Keratinocyte (primary cell): Measurements from ENCODE around the gene NDUFS1. TPM values are rescaled to one million over a fixed set of nuclear protein-coding genes. Genes with fewer than 3 reads are reported as not detected.

Source experiments
- DNase-seq: peaks from one replicate; pipeline ENCODE4 v3.0.0-alpha.2; 2011; ENCODE audit warnings: low read depth, missing footprints, low spot score
- FAIRE-seq: peaks from 2 replicates; lab custom pipeline; 2011; peaks lifted over from hg19 to GRCh38; lab: Jason Lieb, UNC
- H2AFZ ChIP-seq: 2 replicates; pipeline ENCODE4 v1.6.0; 2012; ENCODE audit warnings: low read length, control low read depth, inconsistent platforms; ENCODE audit not compliant: control insufficient read depth
- H3K27ac ChIP-seq: 2 replicates; pipeline ENCODE4 v1.5.1; 2011; ENCODE audit warnings: low read length; ENCODE audit not compliant: control insufficient read depth, insufficient read depth
- H3K27me3 ChIP-seq: 3 replicates; pipeline ENCODE4 v1.6.0; 2011; ENCODE audit warnings: low read length; ENCODE audit not compliant: control insufficient read depth, insufficient read depth; ENCODE audit errors: extremely low read depth
- H3K36me3 ChIP-seq, 2 experiments: 2 replicates in 1 of 2; 3 replicates in 1 of 2; pipeline ENCODE4 v1.5.1; 2011; ENCODE audit warnings: low read length in 2 of 2, mild to moderate bottlenecking in 1 of 2; ENCODE audit not compliant: control insufficient read depth in 2 of 2, insufficient read depth in 2 of 2; ENCODE audit errors: extremely low read depth in 1 of 2
- H3K4me1 ChIP-seq: 3 replicates; pipeline ENCODE4 v1.5.1; 2011; ENCODE audit warnings: low read length; ENCODE audit not compliant: control insufficient read depth, insufficient read depth; ENCODE audit errors: extremely low read depth
- H3K4me2 ChIP-seq: 3 replicates; pipeline ENCODE4 v1.6.0; 2011; ENCODE audit warnings: low read depth, low read length; ENCODE audit not compliant: control insufficient read depth, insufficient read depth; ENCODE audit errors: extremely low read depth
- H3K4me3 ChIP-seq, 3 experiments: fragments of 200-600 bp in 1 of 3; sonication (generic) in 1 of 3; 2 replicates in 2 of 3; 3 replicates in 1 of 3; pipeline ENCODE4 v1.5.1; 2011 to 2016; ENCODE audit warnings: low read length in 3 of 3, mild to moderate bottlenecking in 3 of 3, control low read depth in 2 of 3, inconsistent platforms in 1 of 3, low read depth in 1 of 3, mixed read lengths in 1 of 3, mixed run types in 1 of 3, moderate library complexity in 1 of 3; ENCODE audit not compliant: control insufficient read depth in 2 of 3, insufficient read depth in 2 of 3; ENCODE audit errors: extremely low read depth in 1 of 3
- H3K79me2 ChIP-seq: 2 replicates; pipeline ENCODE4 v1.6.0; 2012; ENCODE audit warnings: low read length; ENCODE audit not compliant: control insufficient read depth, insufficient read depth
- H3K9ac ChIP-seq: 3 replicates; pipeline ENCODE4 v1.6.0; 2011; ENCODE audit warnings: low read length; ENCODE audit not compliant: control insufficient read depth, insufficient read depth; ENCODE audit errors: extremely low read depth
- H3K9me1 ChIP-seq: 3 replicates; pipeline ENCODE4 v1.6.0; 2011; ENCODE audit warnings: low read length; ENCODE audit not compliant: control insufficient read depth, insufficient read depth; ENCODE audit errors: extremely low read depth
- H3K9me3 ChIP-seq: 2 replicates; pipeline ENCODE4 v1.5.1; 2012; ENCODE audit warnings: low read depth, low read length; ENCODE audit not compliant: control insufficient read depth
- H4K20me1 ChIP-seq: 3 replicates; pipeline ENCODE4 v1.6.0; 2011; ENCODE audit warnings: low read length; ENCODE audit not compliant: control insufficient read depth, insufficient read depth; ENCODE audit errors: extremely low read depth
- CTCF ChIP-seq, 3 experiments: IDR thresholded peaks in 1 of 3; conservative IDR thresholded peaks in 1 of 3; optimal IDR thresholded peaks in 1 of 3; 2 replicates in 2 of 3; 3 replicates in 1 of 3; pipeline versions ENCODE3 to v1.5.1; 2011; ENCODE audit warnings: low read length in 3 of 3, mild to moderate bottlenecking in 3 of 3, moderate library complexity in 2 of 3, control low read depth in 1 of 3, inconsistent platforms in 1 of 3; ENCODE audit not compliant: insufficient read depth in 2 of 3; ENCODE audit errors: extremely low read depth in 1 of 3
- EZH2 ChIP-seq: IDR thresholded peaks from one replicate; pipeline ENCODE4 v1.6.1; 2012; ENCODE audit warnings: inconsistent platforms, mild to moderate bottlenecking, low read length, moderate library complexity
- dilution Hi-C: fragments of 300-500 bp; cut with MboI; formaldehyde crosslinking; loops from one replicate; pipeline ENCODE4 v1.7.0; 2020; ENCODE audit warnings: low sequenced_read_pairs; ENCODE audit not compliant: extremely low pct_ligation_motif_present
- polyA plus RNA-seq, 5 experiments: library from polyadenylated mRNA; depleted of rRNA in 3 of 5; stranded (reverse) in 3 of 5; stranded (forward) in 1 of 5; unstranded in 1 of 5; fragments of >200 nt; gene quantifications; 1 replicate in 1 of 5; 2 replicates in 3 of 5; 3 replicates in 1 of 5; pipeline versions ENCODE4 v1.2.1 to v1.2.3, GENCODE V29; 2011 to 2012; ENCODE audit warnings: missing spikeins in 2 of 5, low read depth in 1 of 5, low replicate concordance in 1 of 5

Gene NDUFS1
- polyA plus RNA-seq, 1 donor (not counting 4 experiments of a cell fraction or from before 2014, with no cell fraction given), result 83.7 TPM

- dilution Hi-C loops, result no loop called here
These were observed 17.7 kb upstream of the NDUFS1 start for GRCh38 chr2:206176901-206177300.

GRCh38 chr2:206176121-206176520 lies 16.9 kb upstream of the NDUFS1 start:
- no peaks in the 10 kb centered on the region for H3K4me1 ChIP-seq
- no peak for TF ChIP-seq EZH2
- TF ChIP-seq CTCF (optimal IDR thresholded peaks at IDR 0.05 in 1 of 3, IDR thresholded peaks at IDR 0.05 in 1 of 3, conservative IDR thresholded peaks at IDR 0.05 in 1 of 3; ENCODE audit: extremely low read depth in 1 of 3, insufficient read depth in 2 of 3, low read length in 3 of 3), result no peak
- no peaks in the 10 kb centered on the region for H3K27me3 ChIP-seq
- H3K4me2 ChIP-seq, result no peak overlapping the region
- H3K9ac ChIP-seq, result no peak overlapping the region
- H2AFZ ChIP-seq, result no peak overlapping the region
- H3K9me1 ChIP-seq, result no peaks in the 10 kb centered on the region
- DNase-seq, result no peak
- H3K27ac ChIP-seq, result no peak overlapping the region
- no peaks in the 10 kb centered on the region for H3K79me2 ChIP-seq
- H4K20me1 ChIP-seq, result no peaks in the 10 kb centered on the region
- H3K9me3 ChIP-seq, result no peaks in the 10 kb centered on the region
- no peaks in the 10 kb centered on the region for H3K36me3 ChIP-seq
- FAIRE-seq, result no peak
- H3K4me3 ChIP-seq, result no peak overlapping the region
- dilution Hi-C loops, result no loop called here

More at GRCh38 chr2:206176901-206177300, 17.7 kb upstream of the NDUFS1 start:
- Histone ChIP-seq H3K4me1 (no peaks in the 10 kb centered on the region), H4K20me1 (no peaks in the 10 kb centered on the region), H3K9me3 (no peaks in the 10 kb centered on the region), H2AFZ (no peak overlapping the region), H3K4me2 (no peak overlapping the region), H3K4me3 (no peak overlapping the region), H3K79me2 (no peaks in the 10 kb centered on the region), H3K27ac (no peak overlapping the region), H3K27me3 (no peaks in the 10 kb centered on the region), H3K9me1 (no peaks in the 10 kb centered on the region), H3K36me3 (no peaks in the 10 kb centered on the region), H3K9ac (no peak overlapping the region)
- TF ChIP-seq CTCF (optimal IDR thresholded peaks at IDR 0.05 in 1 of 3, IDR thresholded peaks at IDR 0.05 in 1 of 3, conservative IDR thresholded peaks at IDR 0.05 in 1 of 3; ENCODE audit: extremely low read depth in 1 of 3, insufficient read depth in 2 of 3, low read length in 3 of 3) (no peak), EZH2 (no peak)
- FAIRE-seq, result no peak
- no peak for DNase-seq
